ENCODE data around the gene ZNF382.
"Not testable (repeated sequence)": the region's sequence is repeated elsewhere in the genome, so short reads cannot be mapped to it uniquely, and the experiment has no call there.

ZNF382 gene

DNA sequence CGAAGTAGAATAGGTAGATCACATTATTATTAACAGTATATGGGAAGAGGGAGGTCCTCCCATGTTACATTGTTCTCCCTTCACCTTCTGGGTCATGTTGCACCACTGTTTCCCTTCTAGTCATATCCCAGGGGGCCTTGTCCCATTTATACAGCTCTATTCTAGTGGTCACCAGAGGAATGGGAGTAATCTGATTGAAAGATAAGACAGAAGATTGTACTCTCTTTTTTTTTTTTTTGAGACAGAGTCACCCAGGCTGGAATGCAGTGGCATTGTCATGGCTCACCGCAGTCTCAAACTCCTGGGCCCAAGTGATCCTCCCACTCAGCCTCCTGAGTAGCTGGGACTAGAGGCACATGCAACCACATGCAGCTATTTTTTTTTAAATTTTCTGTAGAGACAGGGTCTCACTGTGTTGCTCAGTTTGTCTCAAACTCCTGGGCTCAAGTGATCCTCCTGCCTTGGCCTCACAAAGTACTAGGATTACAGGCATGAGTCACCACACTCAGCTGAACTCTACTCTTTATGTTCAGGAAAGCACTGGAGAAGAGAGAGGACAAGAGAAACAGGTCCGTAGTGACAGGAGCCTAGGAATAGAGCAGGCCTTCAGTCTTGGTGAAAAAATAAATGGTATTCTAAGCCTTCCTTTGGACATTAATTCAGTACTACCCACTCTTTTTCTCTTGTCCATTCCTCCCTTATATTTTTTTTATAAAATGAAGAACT lies 27.7 kb upstream of the ZNF382 start:
- DNase-seq (ENCODE audit: low read depth), result no peak
- TF ChIP-seq, protein P1, sequence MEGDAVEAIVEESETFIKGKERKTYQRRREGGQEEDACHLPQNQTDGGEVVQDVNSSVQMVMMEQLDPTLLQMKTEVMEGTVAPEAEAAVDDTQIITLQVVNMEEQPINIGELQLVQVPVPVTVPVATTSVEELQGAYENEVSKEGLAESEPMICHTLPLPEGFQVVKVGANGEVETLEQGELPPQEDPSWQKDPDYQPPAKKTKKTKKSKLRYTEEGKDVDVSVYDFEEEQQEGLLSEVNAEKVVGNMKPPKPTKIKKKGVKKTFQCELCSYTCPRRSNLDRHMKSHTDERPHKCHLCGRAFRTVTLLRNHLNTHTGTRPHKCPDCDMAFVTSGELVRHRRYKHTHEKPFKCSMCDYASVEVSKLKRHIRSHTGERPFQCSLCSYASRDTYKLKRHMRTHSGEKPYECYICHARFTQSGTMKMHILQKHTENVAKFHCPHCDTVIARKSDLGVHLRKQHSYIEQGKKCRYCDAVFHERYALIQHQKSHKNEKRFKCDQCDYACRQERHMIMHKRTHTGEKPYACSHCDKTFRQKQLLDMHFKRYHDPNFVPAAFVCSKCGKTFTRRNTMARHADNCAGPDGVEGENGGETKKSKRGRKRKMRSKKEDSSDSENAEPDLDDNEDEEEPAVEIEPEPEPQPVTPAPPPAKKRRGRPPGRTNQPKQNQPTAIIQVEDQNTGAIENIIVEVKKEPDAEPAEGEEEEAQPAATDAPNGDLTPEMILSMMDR (conservative IDR thresholded peaks at IDR 0.05; ENCODE audit: control insufficient read depth, insufficient read depth, low read depth, low read length), result no peak
- no peak overlapping the region for H3K4me3 ChIP-seq (ENCODE audit: control insufficient read depth, low read depth, low read length)

DNA sequence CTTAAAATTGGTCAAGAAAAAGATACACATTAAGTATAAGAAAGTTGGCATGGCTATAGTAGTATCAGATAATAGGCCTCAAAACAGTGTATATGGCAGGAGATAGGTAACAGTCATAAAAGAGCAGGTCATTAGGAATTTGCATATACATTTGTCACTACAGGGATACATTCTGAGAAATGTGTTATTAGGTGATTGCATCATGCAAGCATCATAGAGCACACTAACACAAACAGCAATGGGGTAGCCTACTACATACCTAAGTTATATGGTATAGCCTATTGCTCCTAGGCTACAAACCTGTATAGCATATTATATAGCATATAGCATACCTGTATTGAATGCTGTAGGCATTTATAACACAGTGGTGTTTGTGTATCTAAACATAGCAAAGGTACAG lies 25.9 kb upstream of the ZNF382 start:
- no peak for DNase-seq (ENCODE audit: low read depth)
- TF ChIP-seq, protein P1 (conservative IDR thresholded peaks at IDR 0.05; ENCODE audit: control insufficient read depth, insufficient read depth, low read depth, low read length), result no peak

DNA sequence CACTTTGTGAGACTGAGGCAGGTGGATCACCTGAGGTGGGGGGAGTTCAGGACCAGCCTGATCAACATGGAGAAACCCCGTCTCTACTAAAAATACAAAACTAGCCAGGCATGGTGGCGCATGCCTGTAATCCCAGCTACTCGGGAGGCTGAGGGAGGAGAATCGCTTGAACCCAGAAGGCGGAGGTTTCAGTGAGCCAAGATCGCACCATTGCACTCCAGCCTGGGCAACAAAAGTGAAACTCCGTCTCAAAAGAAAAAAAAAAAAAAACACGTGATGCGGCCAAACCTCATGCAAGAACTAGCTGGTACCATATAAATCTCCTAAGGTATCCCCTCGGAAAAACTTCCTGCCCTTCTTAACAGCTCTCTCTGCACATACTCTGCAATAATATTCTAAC lies 2.4 kb upstream of the ZNF382 start:
- H3K4me3 ChIP-seq (ENCODE audit: control insufficient read depth, low read depth, low read length); DNase-seq (ENCODE audit: low read depth): not testable (repeated sequence)

More for the DNA sequence above, 25.9 kb upstream of the ZNF382 start:
- H3K4me3 ChIP-seq (ENCODE audit: control insufficient read depth, low read depth, low read length), result no peak overlapping the region

DNA sequence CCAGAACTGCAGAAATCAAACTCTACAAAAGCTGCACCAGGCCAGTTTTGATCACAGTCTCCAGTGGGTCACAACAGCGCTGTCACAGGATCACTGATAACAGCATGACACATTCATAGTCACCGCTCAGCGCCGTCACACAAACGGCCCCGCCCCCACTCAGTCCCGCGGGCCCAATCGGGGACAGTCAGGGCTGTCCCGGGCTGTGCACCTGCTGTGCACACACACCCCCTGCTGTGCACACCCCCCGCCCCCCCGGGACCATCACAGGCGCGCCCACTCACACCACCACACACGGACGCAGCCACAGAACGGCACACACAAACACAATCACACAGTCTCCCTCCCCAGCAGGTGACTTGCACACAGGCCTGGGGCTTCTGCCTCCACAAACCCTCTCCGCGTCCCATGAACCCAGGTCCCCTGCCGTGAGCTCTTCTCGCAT lies 435 bp upstream of the ZNF382 start:
- peak overlapping the region; percentile 74 for H3K4me3 ChIP-seq (ENCODE audit: control insufficient read depth, low read depth, low read length)
- peak; percentile 44 for DNase-seq (ENCODE audit: low read depth)
- TF ChIP-seq, protein P1 (conservative IDR thresholded peaks at IDR 0.05; ENCODE audit: control insufficient read depth, insufficient read depth, low read depth, low read length), result no peak

DNA sequence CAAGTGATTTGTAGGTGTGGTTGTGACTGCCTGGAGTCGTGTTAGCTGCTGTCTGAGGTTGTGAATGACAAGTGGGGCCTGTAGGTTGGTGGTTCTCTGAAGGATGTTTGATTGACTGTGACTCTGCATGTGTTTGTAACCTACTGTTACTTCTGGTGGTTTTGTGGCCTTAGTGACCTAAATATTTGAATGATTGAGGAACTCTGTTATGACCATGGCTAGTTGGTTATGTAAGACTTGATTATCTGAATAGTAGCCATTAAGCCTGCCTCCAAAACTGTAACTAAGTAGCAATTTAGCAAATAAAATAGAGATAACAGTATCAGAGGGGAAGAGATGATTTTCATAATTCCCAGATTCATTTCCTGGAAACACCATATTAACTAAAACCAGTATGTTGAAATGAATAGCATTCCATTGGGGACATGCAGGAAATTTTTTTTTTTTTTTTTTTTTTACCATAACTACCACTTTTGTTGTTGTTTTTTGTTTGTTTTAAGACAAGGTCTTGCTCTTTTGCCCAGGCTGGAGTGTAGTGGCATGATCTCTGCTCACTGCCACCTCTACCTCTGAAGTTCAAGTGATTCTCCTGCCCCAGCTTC lies 865 bp downstream of the ZNF382 start:
- H3K4me3 ChIP-seq (ENCODE audit: control insufficient read depth, low read depth, low read length), result peak overlapping the region; percentile 74
- no peak for DNase-seq (ENCODE audit: low read depth)
- TF ChIP-seq, protein P1 (conservative IDR thresholded peaks at IDR 0.05; ENCODE audit: control insufficient read depth, insufficient read depth, low read depth, low read length), result no peak

DNA sequence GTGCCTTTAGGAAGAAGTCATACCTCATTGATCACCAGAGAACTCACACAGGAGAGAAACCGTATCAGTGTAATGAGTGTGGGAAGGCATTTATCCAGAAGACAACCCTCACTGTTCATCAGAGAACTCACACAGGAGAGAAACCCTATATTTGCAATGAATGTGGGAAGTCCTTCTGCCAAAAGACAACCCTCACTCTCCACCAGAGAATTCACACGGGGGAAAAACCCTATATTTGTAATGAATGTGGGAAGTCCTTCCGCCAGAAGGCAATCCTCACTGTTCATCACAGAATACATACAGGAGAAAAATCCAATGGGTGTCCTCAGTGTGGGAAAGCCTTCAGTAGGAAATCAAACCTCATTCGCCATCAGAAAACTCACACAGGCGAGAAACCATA lies 21.9 kb downstream of the ZNF382 start:
- DNase-seq (ENCODE audit: low read depth), result peak; percentile 3
- H3K4me3 ChIP-seq (ENCODE audit: control insufficient read depth, low read depth, low read length), result no peak overlapping the region
- TF ChIP-seq, protein P1 (conservative IDR thresholded peaks at IDR 0.05; ENCODE audit: control insufficient read depth, insufficient read depth, low read depth, low read length), result no peak

DNA sequence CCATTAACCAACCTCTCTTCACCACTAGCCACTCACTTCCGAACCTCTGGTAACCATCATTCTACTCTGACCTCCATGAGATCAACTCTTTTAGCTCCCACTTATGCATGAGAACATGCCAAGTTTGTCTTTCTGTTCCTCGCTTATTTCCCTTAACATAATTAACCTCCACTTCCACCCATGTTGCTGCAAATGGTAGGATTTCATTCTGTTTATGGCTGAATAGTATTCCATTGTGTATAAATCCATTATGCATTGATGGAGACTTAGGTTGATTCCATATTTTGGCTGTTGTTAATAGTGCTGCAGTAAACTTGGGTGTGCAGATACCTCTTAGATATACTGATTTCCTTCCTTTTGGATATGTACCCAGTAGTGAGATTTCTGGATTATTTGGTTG lies 30.2 kb downstream of the ZNF382 start:
- no peak for DNase-seq (ENCODE audit: low read depth)
- TF ChIP-seq, protein P1 (conservative IDR thresholded peaks at IDR 0.05; ENCODE audit: control insufficient read depth, insufficient read depth, low read depth, low read length), result no peak
- H3K4me3 ChIP-seq (ENCODE audit: control insufficient read depth, low read depth, low read length), result no peak overlapping the region

Data from fibroblast of mammary gland (primary cell).